ENCODE data around the gene PGRMC2.
"Not testable (repeated sequence)": the region's sequence is repeated elsewhere in the genome, so short reads cannot be mapped to it uniquely, and the experiment has no call there.

PGRMC2 gene

DNA sequence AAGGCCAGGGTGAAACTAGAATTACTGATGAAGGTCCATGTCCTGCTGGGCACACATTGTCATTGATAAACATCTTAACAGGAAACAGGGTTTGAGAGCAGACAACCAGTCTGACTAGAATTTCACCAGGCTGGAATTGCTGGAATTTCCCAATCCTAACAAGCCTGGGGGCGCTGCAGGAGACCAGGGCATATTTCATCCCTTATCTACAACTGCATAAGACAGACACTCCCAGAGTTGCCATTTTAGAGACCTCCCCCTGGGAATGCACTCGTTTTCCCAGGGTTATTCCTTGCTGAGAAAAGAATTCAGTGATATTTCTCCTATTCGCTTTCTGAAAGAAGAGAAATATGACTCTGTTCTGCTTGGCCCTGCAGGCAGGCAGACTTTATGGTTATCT, 22.1 kb downstream of the PGRMC2 start:
- DNase-seq = not testable (repeated sequence)

DNA sequence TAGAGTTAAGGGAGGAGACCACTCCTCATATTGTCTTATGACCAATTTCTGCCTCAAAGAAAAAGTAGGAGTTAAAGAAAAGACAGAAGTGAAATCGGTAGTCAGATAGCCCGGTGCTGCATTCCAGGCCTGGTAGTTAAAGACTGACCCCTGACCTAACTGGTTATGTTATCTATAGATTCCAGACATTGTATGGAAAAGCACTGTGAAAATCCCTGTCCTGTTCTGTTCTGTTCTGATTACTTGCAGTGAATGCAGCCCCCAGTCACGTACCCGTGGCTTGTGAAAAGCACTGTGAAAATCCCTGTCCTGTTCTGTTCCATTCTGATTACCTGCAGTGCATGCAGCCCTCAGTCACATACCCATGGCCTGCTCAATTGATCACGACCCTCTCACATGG, 27.7 kb downstream of the PGRMC2 start:
- DNase-seq = not testable (repeated sequence)

DNA sequence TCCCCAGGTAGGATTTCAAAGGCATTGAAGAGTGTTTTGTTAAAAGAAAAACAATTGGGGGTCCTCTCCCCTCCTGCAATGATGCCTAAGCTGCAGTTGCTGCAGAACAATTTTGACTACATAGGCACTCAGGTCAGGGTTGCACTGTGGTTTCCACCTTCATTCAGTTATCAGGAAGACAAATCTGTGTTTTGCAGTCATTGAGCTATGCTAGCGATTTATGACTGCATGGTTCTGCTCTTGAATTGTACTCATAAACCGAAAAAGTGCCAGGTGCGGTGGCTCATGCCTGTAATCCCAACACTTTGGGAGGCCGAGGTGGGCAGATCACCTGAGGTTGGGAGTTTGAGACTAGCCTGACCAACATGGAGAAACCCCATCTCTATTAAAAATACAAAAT, 29.4 kb downstream of the PGRMC2 start:
- DNase-seq = not testable (repeated sequence)

DNA sequence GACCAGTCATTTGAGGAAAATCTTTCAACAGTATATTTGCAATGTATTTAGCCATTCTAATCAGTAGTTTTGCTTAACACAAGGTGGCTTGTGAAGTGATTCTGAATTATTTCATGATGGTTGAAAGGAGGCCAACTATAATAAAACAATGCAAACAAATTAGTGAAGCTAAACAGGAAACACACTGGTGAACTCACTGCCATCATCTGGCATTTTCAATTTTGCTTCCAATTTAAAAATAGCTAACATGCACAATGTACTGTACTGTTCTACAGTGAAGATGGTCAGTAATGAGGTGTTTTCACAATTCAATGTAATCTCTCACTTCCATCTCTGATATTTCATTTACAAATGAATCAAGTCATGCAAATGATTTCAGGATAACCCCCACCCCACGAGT, 31.1 kb downstream of the PGRMC2 start:
- DNase-seq = no peak

DNA sequence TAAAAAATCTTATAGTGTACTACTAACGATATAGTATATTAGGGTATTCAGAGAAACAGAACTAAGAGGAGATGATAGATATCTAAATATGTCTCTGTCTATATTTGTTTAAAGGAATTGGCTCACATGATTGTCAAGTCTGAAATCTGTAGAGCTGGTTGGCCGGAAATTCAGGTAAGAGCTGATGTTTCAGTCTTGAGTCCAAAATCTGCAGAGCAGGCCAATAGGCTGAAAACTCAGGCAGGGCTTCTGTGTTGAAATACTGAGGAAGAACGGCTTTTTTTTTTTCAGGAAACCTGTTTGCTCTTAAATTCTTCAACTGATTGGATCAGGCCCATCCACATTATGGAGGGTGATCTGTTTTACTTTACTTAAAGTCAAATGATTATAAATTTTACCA, 31.7 kb downstream of the PGRMC2 start:
- DNase-seq = no peak

GRCh38 chr4:128249787-128250668, 37.6 kb downstream of the PGRMC2 start:
- no peak for DNase-seq

DNA sequence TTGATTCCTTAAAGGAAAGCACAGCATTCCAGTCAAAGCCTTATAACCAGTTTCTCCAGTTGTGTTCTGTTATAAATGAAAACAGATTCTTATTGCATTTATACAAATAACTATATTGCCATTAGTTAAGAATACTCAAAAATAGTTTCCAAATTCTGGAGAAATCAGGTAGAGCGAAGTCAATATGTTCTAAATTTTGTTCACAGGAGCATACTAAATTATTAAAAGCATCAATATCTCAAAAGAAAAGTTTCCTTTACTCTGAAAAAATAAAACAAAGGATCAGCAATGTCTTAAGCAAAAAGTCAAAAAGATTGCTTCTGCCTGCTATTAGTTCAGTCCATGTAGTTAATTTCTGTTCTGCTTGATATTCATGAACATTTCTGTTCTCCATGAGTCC, 39.7 kb downstream of the PGRMC2 start:
- no peak for DNase-seq

DNA sequence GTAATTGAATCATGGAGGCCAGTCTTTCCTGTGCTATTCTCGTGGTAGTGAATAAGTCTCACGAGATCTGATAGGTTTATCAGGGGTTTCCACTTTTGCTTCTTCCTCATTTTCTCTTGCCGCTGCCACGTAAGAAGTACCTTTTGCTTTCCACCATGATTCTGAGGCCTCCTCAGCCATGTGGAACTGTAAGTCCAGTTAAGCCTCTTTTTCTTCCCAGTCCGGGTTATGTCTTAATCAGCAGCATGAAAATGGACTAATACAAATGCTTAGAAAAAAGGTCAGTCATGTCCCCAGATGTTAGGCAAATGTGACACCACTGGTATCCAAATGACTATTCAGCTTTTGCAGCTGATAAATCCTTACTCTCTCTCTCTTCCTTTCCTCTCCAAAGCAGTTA, 42.2 kb downstream of the PGRMC2 start:
- DNase-seq = not testable (repeated sequence)

GRCh38 chr4:128244379-128244778, 43.2 kb downstream of the PGRMC2 start:
- no peak for DNase-seq

DNA sequence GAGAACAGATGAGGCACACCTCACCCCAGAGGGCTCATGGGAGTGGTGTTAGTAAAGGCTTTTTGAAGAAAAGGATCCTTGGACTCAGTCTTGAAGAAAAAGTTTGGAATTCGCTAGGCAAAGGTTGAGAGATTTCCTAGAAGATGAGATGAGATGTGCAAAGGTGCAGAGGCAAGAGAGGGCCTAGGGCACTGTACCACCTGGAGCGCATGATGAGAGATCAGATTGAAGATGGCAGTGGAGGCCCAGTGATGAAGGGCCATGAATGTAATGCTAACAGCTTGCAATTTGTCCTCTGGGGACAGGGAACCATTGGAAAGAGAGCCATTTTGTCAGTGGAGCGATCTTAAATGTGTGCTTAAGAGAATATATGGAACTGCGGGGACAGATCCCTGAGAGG, 45.0 kb downstream of the PGRMC2 start:
- DNase-seq = no peak

GRCh38 chr4:128241981-128242380, 45.6 kb downstream of the PGRMC2 start:
- DNase-seq = no peak

DNA sequence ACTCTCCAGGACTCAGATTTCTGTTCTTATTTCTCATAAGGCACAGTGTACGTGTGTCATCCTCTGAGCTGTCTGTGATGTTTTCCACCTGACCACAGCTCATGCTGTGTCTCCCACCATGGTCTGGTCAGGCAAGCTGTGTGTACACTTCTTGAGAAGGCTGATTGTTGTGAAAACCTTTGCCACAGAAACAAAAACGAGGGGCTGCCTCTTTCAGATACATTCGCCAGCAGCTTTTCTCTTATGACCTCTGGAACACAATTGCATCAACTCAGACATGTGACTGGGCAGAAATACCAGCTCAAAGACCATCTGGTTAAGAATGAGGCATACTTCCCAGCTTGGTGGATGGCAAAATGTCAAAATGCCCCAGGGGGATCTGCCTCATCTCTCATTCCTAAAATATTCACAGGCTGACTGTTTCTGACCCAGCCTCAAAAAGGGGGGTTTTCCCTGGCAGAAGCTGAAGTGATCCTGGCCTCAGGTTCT, 46.1 kb downstream of the PGRMC2 start:
- DNase-seq = no peak

- no peak for DNase-seq
Measured at GRCh38 chr4:128241019-128241418, 46.6 kb downstream of the PGRMC2 start.

- no peak for DNase-seq
Measured at GRCh38 chr4:128234836-128235235, 52.8 kb downstream of the PGRMC2 start.

DNA sequence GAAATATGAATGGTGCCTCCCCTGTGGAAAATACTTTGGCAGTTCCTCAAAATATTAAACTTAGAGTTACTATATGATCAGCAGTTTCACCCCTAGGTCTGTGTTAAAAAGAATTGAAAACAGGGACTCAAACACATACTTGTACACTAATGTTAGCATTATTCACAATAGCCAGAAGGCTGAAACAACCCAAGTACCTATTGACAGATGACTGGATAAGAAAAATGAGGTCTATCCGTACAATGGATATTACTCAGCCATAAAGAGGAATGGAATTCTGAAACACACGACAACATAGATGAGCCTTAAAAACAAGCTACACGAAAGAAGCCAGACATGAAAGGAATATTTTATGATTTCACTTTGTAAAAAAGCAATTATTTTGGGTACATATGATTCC, 54.9 kb downstream of the PGRMC2 start:
- no peak for DNase-seq

DNA sequence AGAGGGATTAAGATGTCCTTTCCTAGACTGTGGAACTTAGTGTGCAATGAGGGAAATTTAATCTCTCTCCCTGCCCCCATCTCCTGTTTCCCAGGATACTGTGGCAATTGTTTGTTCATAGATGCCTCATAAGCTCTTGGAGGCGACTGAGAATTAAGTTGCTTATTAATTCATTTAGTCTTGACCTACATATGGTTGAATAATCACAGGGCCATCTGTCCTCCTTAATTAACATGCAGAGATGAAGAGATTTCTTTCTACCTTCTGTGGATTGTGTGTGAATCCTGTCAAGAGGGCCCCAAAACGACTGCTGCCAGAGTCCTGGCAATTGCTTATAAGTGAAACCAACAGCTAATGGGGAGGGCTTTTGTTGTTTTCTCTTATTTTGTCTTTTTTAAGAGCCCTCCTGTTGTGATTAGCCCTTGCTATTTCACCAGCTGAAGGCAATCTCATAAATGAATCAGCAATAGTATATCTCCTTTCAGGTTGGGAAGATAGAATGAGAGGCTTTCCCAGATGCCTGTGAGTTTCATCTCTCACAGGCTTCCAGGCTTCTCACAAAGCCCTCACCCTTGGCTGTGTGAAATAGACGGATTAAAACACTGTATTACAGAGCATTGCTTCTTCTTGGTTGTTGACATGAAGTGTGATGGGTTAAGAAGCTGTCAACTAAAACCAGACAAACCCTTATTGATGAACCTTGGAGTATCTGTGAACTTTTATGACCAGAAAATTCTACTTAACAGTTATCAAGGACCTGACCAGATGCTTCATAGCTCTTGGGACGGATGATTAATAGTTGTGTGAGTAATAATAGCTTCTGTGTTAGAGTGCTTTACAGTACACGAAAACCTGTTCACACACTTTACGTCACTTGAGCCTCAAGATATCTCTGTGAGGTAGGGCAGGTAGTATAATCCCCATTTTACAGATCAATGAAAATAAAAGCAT, 58.5 kb downstream of the PGRMC2 start:
- peak; percentile 83 for DNase-seq

DNA sequence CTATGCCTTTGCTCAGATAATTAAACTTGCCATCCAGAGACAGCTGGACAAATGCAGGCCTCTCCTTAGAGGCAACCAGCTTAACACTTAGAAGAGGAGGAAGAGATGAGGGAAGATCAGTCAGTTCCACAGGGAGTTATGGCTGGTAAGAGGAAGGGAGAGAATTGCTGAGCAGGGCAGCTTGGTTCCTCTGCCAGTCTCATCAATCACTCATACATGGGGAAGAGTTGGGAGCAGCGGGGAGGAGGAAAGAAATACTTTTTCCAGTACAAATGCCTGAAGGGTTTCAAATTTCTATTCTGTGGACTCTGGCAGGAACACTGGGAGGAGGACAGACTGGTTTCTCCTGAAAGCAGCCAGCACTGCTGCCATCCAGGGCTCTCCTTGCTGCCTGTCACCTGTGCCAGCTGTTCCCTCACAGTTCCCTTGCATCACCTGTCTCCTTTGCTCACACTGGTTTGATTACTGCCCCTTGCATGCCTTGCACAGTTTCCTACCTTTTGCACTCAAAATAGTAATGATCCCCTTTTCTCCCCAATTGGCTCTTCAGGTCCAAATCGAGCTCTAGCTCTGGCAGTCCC, 59.5 kb downstream of the PGRMC2 start:
- peak; percentile 64 for DNase-seq

DNA sequence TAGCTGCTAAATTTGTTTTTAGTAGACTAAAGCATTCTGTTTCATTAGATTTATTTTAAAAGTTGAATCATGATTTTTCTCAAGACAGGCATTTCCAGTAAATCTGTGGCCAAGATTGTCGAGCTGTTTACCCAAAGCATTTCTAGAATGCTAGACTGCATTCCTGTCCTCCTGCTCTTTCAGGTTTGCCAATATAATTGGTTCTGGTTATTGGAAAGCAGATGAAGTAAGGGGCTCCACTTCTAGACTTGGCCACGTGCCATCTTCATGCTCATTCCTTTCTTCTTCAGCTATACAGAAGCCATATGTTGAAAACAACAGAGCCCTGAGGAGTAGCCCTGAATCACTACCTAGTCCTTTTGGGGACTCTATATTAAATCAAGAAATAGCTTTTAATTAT, 62.5 kb downstream of the PGRMC2 start:
- DNase-seq = no peak

DNA sequence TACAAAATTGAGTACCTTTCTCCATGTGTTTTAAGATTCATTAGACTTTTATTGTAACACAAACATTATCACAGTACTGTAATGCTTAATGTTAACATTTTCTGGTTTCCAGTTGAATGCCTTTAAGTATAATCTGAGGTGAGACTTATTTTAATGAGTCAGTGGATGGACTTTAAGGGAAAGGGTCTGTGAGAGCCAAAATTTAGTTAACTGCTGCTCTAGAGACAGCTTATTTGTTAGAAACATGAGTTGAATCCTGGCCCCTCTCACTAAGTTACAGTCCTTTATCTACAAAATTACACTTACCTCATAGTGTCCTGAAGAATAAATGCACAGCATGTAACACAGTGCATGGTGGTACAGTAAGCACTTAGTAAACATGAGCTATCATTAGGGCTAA, 66.0 kb downstream of the PGRMC2 start:
- no peak for DNase-seq

GRCh38 chr4:128220286-128221235, 67.1 kb downstream of the PGRMC2 start:
- no peak for DNase-seq
